Esophagus squamous epithelium (tissue), 4 donors: ENCODE results near the gene COA8.

Experiments
- CTCF ChIP-seq, 6 experiments: fragments of 450-650 bp in 4 of 6; fragments of 200-600 bp in 2 of 6; sonication (generic) in 2 of 6; IDR thresholded peaks; one replicate each; pipeline ENCODE4 v1.5.1; 2016 to 2019; ENCODE audit warnings: antibody characterized with exemption in 6 of 6, mild to moderate bottlenecking in 4 of 6, moderate library complexity in 4 of 6
- POLR2A ChIP-seq, 4 donors: fragments of 450-650 bp; IDR thresholded peaks; one replicate each; pipeline ENCODE4 v1.6.1; 2017; ENCODE audit warnings: antibody characterized with exemption in 4 of 4, mild to moderate bottlenecking in 4 of 4, moderate library complexity in 3 of 4

- TF ChIP-seq POLR2A (IDR thresholded peaks at IDR 0.05) (no peak), CTCF (IDR thresholded peaks at IDR 0.05) (no peak)
These were observed 18.4 kb downstream of the COA8 start for GRCh38 chr14:103581206-103581605.
